ENCODE measurements around the gene LDHAL6B. TPM values are rescaled to one million over a fixed set of nuclear protein-coding genes. Genes with fewer than 3 reads are reported as not detected.

Gene LDHAL6B
- total and polyA plus RNA-seq, 7 donors = not detected

- Histone ChIP-seq H3K27ac (no peak overlapping the region), H3K4me1 (no peaks in the 10 kb centered on the region), H3K4me3 (no peak overlapping the region), H3K9me3 (no peaks in the 10 kb centered on the region), H3K27me3 (no peaks in the 10 kb centered on the region), H3K36me3 (peaks cover 0 to 22% (median 0%) of the 10 kb centered on the region in 4 donors)
- TF ChIP-seq CTCF (IDR thresholded peaks at IDR 0.05) = no peak
- TF ChIP-seq EP300 (IDR thresholded peaks at IDR 0.05) = no peak
- TF ChIP-seq POLR2AphosphoS5 (IDR thresholded peaks at IDR 0.05) = no peak
- no peak for TF ChIP-seq POLR2A (IDR thresholded peaks at IDR 0.05)
- intact Hi-C loops (cut with DNase I) = no loop called here
- 18 to 46% methylated on average over 7 of the region's 7 CpGs for WGBS, 2 donors
- no peak for DNase-seq
Measured at GRCh38 chr15:59251001-59251845, 44.6 kb downstream of the LDHAL6B start.

GRCh38 chr15:59252137-59252536 is 45.5 kb downstream of the LDHAL6B start:
- Histone ChIP-seq H3K27ac (no peak overlapping the region), H3K4me1 (no peaks in the 10 kb centered on the region), H3K9me3 (no peaks in the 10 kb centered on the region), H3K36me3 (peaks cover 0 to 22% (median 0%) of the 10 kb centered on the region in 4 donors), H3K4me3 (no peak overlapping the region), H3K27me3 (no peaks in the 10 kb centered on the region)
- DNase-seq = no peak
- intact Hi-C loops (cut with DNase I) = no loop called here
- 90 to 93% methylated on average over 5 of the region's 5 CpGs for WGBS, 2 donors
- TF ChIP-seq EP300 (IDR thresholded peaks at IDR 0.05) (no peak), CTCF (IDR thresholded peaks at IDR 0.05) (no peak), POLR2A (IDR thresholded peaks at IDR 0.05) (no peak), POLR2AphosphoS5 (IDR thresholded peaks at IDR 0.05) (no peak)

GRCh38 chr15:59255680-59256336 is 49.2 kb downstream of the LDHAL6B start:
- TF ChIP-seq EP300 (IDR thresholded peaks at IDR 0.05) (no peak), CTCF (IDR thresholded peaks at IDR 0.05) (no peak), POLR2A (IDR thresholded peaks at IDR 0.05) (no peak), POLR2AphosphoS5 (IDR thresholded peaks at IDR 0.05) (no peak)
- peaks cover 0 to 28% (median 0%) of the 10 kb centered on the region in 4 donors for H3K36me3 ChIP-seq
- no peak overlapping the region for H3K4me3 ChIP-seq
- no peak overlapping the region for H3K27ac ChIP-seq
- no peak for DNase-seq
- 19 to 62% methylated on average over 7 of the region's 7 CpGs for WGBS, 2 donors
- intact Hi-C loops (cut with DNase I) = no loop called here
- no peaks in the 10 kb centered on the region for H3K4me1 ChIP-seq
- no peaks in the 10 kb centered on the region for H3K27me3 ChIP-seq
- H3K9me3 ChIP-seq = no peaks in the 10 kb centered on the region

- no peak for DNase-seq
- Histone ChIP-seq H3K4me1 (no peaks in the 10 kb centered on the region), H3K36me3 (peaks cover 0 to 28% (median 0%) of the 10 kb centered on the region in 4 donors), H3K27ac (no peak overlapping the region), H3K27me3 (no peaks in the 10 kb centered on the region), H3K9me3 (no peaks in the 10 kb centered on the region), H3K4me3 (no peak overlapping the region)
- intact Hi-C loops (cut with DNase I) = no loop called here
- no peak for TF ChIP-seq CTCF (IDR thresholded peaks at IDR 0.05)
- no peak for TF ChIP-seq POLR2AphosphoS5 (IDR thresholded peaks at IDR 0.05)
- no peak for TF ChIP-seq POLR2A (IDR thresholded peaks at IDR 0.05)
- TF ChIP-seq EP300 (IDR thresholded peaks at IDR 0.05) = no peak
- 19 to 64% methylated on average over 8 of the region's 8 CpGs for whole genome bisulfite sequencing, 2 donors
Measured at GRCh38 chr15:59256482-59256881, 49.8 kb downstream of the LDHAL6B start.
